Neural cell (in vitro differentiated cells): ENCODE data around the gene DGKK. TPM values are rescaled to one million over a fixed set of nuclear protein-coding genes. Genes with fewer than 3 reads are reported as not detected.

Experiments
- H2AFZ ChIP-seq: fragments of 200-600, 300-800 bp; sonication (generic), shearing (Covaris generic); 2 replicates; pipeline ENCODE4 v1.6.0; 2014; ENCODE audit warnings: low read depth, mild to moderate bottlenecking, antibody characterized with exemption, low read length, moderate library complexity
- H3F3A ChIP-seq: fragments of 200-600 bp; shearing (Covaris generic); 2 replicates; pipeline ENCODE4 v1.6.1; 2016; ENCODE audit warnings: mild to moderate bottlenecking, moderate library complexity, mixed read lengths, antibody characterized with exemption, low read length; ENCODE audit not compliant: insufficient read depth, poor library complexity, severe bottlenecking
- H3K27ac ChIP-seq: fragments of 200-600, 300-800 bp; sonication (generic), shearing (Covaris generic); 2 replicates; pipeline ENCODE4 v1.5.1; 2014; ENCODE audit warnings: mild to moderate bottlenecking, low read length, moderate library complexity
- H3K27me3 ChIP-seq: fragments of 300-800, 200-600 bp; sonication (generic), shearing (Covaris generic); 2 replicates; pipeline ENCODE4 v1.6.0; 2014; ENCODE audit warnings: mild to moderate bottlenecking, low read depth, low read length, moderate library complexity; ENCODE audit not compliant: insufficient read depth
- H3K36me3 ChIP-seq: fragments of 300-800, 200-600 bp; sonication (generic), shearing (Covaris generic); 2 replicates; pipeline ENCODE4 v1.5.1; 2014; ENCODE audit warnings: mild to moderate bottlenecking, antibody characterized with exemption, low read length, moderate library complexity; ENCODE audit not compliant: insufficient read depth
- H3K4me2 ChIP-seq: fragments of 300-800, 200-600 bp; sonication (generic), shearing (Covaris generic); 2 replicates; pipeline ENCODE4 v1.6.0; 2014; ENCODE audit warnings: mild to moderate bottlenecking, low read length
- H3K4me3 ChIP-seq: fragments of 300-800, 200-600 bp; sonication (generic), shearing (Covaris generic); 2 replicates; pipeline ENCODE4 v1.5.1; 2014; ENCODE audit warnings: mild to moderate bottlenecking, low read length, moderate library complexity
- H3K79me2 ChIP-seq: fragments of 200-600 bp; shearing (Covaris generic); replicated peaks from 2 replicates; pipeline ENCODE4 v1.6.0; 2014; ENCODE audit warnings: mild to moderate bottlenecking, low read length, moderate library complexity; ENCODE audit not compliant: insufficient read depth
- H3K9ac ChIP-seq: fragments of 300-800, 200-600 bp; sonication (generic), shearing (Covaris generic); 2 replicates; pipeline ENCODE4 v1.6.1; 2016; ENCODE audit warnings: mild to moderate bottlenecking, low read length, mixed read lengths
- H3K9me2 ChIP-seq: fragments of 200-600 bp; shearing (Covaris generic); 2 replicates; pipeline ENCODE4 v1.6.1; 2016; ENCODE audit warnings: mild to moderate bottlenecking, low read length, mixed read lengths; ENCODE audit not compliant: insufficient read depth
- H3K9me3 ChIP-seq: fragments of 200-600, 300-800 bp; sonication (generic), shearing (Covaris generic); 2 replicates; pipeline ENCODE4 v1.6.1; 2016; ENCODE audit warnings: mild to moderate bottlenecking, mixed run types, low read length, moderate library complexity, mixed read lengths
- H4K20me1 ChIP-seq: fragments of 200-600 bp; shearing (Covaris generic); 2 replicates; pipeline ENCODE4 v1.6.1; 2016; ENCODE audit warnings: mild to moderate bottlenecking, mixed run types; ENCODE audit not compliant: insufficient read depth
- EP300 ChIP-seq: fragments of 450-650 bp; conservative IDR thresholded peaks from 2 replicates; pipeline ENCODE4 v1.6.1; 2014; ENCODE audit warnings: antibody characterized with exemption, mild to moderate bottlenecking, moderate library complexity; ENCODE audit not compliant: poor library complexity, severe bottlenecking
- EZH2 ChIP-seq: fragments of 200-600, 300-800 bp; shearing (Covaris generic), sonication (generic); IDR thresholded peaks from 2 replicates; pipeline ENCODE4 v1.6.1; 2014; ENCODE audit warnings: antibody characterized with exemption, low read length, borderline replicate concordance, mild to moderate bottlenecking; ENCODE audit not compliant: insufficient read depth, poor library complexity, severe bottlenecking
- MXI1 ChIP-seq: fragments of 450-650 bp; conservative IDR thresholded peaks from 2 replicates; pipeline ENCODE4 v1.6.1; 2014; ENCODE audit warnings: antibody characterized with exemption, mild to moderate bottlenecking; ENCODE audit not compliant: poor library complexity, severe bottlenecking
- POLR2AphosphoS5 ChIP-seq: IDR thresholded peaks from 2 replicates; pipeline ENCODE4 v1.6.1; 2012
- RAD21 ChIP-seq: fragments of 450-650 bp; conservative IDR thresholded peaks from 2 replicates; pipeline ENCODE4 v1.6.1; 2014; ENCODE audit warnings: antibody characterized with exemption, mild to moderate bottlenecking, moderate library complexity
- SMC3 ChIP-seq: fragments of 450-650 bp; conservative IDR thresholded peaks from 2 replicates; pipeline ENCODE4 v1.6.1; 2014; ENCODE audit warnings: antibody characterized with exemption, mild to moderate bottlenecking, moderate library complexity; ENCODE audit not compliant: poor library complexity
- TAF1 ChIP-seq: IDR thresholded peaks from 2 replicates; pipeline ENCODE4 v1.6.1; 2012; ENCODE audit warnings: low read depth
- polyA plus RNA-seq: library from polyadenylated mRNA; depleted of rRNA; stranded (reverse); fragments of >200 nt; gene quantifications from 2 replicates; pipeline ENCODE4 v1.2.3, GENCODE V29; 2014
- TF ChIP-seq, protein P1 (sequence below): fragments of 450-650 bp; IDR thresholded peaks from 2 replicates; pipeline ENCODE4 v1.5.1; 2014; ENCODE audit warnings: antibody characterized with exemption, mild to moderate bottlenecking, moderate library complexity; ENCODE audit not compliant: poor library complexity, severe bottlenecking
- TF ChIP-seq, protein P2 (sequence below): IDR thresholded peaks from 2 replicates; pipeline ENCODE4 v1.6.1; 2012; ENCODE audit warnings: borderline replicate concordance

Gene DGKK
- polyA plus RNA-seq, 1 donor from 2014 or later: 1.3 TPM

DNA sequence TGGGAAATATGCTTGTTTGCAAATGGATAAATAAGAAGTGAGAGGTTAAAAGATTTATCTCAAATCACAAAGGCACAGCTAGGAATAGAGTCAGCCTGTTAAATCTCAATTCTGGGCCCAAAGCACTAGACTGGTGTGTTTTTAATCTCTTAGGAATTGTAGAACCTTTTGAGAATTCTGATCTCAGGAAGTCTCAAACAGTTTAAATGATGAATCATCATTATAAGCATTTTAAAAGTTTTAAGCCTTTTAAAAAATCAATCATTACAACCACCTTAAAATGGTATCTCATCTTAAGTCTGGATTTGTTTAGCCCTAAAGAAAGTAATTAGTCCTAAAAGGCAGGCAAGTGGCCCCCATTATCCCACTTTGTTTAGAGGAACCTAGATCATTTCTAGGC lies 17.8 kb downstream of the DGKK start:
- Histone ChIP-seq H3K9me2 (no peaks in the 10 kb centered on the region), H3K9ac (no peak overlapping the region), H3F3A (no peaks in the 10 kb centered on the region), H4K20me1 (no peaks in the 10 kb centered on the region), H3K4me3 (no peak overlapping the region), H3K27ac (no peak overlapping the region), H3K36me3 (no peaks in the 10 kb centered on the region), H3K9me3 (no peaks in the 10 kb centered on the region), H2AFZ (no peak overlapping the region), H3K79me2 (no peaks in the 10 kb centered on the region), H3K27me3 (no peaks in the 10 kb centered on the region), H3K4me2 (no peak overlapping the region)
- TF ChIP-seq SMC3 (no peak), EP300 (no peak), POLR2AphosphoS5 (no peak), RAD21 (no peak), TAF1 (no peak), EZH2 (no peak), MXI1 (no peak)
- TF ChIP-seq, protein P1, sequence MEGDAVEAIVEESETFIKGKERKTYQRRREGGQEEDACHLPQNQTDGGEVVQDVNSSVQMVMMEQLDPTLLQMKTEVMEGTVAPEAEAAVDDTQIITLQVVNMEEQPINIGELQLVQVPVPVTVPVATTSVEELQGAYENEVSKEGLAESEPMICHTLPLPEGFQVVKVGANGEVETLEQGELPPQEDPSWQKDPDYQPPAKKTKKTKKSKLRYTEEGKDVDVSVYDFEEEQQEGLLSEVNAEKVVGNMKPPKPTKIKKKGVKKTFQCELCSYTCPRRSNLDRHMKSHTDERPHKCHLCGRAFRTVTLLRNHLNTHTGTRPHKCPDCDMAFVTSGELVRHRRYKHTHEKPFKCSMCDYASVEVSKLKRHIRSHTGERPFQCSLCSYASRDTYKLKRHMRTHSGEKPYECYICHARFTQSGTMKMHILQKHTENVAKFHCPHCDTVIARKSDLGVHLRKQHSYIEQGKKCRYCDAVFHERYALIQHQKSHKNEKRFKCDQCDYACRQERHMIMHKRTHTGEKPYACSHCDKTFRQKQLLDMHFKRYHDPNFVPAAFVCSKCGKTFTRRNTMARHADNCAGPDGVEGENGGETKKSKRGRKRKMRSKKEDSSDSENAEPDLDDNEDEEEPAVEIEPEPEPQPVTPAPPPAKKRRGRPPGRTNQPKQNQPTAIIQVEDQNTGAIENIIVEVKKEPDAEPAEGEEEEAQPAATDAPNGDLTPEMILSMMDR: no peak

DNA sequence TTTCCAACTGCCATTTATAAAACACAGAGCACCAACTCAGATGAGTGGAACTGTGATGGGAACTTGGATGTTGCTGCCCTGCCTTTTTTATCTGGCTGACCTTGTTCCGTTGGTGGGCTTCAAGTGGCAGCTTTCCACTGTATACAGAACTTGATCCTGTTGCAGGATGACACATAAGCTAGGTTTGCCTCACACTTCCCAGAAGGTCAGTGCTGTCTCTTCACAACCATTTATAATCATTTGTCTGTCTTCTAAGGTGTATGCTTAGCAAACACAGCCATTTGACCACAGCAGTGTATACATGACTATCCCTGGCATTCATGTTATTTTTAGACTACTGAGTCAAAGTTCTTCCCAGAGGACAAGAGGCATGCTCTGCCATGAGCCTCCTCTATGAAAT lies 20.3 kb downstream of the DGKK start:
- no peaks in the 10 kb centered on the region for H3F3A ChIP-seq
- H3K27ac ChIP-seq: no peak overlapping the region
- TF ChIP-seq, protein P2, sequence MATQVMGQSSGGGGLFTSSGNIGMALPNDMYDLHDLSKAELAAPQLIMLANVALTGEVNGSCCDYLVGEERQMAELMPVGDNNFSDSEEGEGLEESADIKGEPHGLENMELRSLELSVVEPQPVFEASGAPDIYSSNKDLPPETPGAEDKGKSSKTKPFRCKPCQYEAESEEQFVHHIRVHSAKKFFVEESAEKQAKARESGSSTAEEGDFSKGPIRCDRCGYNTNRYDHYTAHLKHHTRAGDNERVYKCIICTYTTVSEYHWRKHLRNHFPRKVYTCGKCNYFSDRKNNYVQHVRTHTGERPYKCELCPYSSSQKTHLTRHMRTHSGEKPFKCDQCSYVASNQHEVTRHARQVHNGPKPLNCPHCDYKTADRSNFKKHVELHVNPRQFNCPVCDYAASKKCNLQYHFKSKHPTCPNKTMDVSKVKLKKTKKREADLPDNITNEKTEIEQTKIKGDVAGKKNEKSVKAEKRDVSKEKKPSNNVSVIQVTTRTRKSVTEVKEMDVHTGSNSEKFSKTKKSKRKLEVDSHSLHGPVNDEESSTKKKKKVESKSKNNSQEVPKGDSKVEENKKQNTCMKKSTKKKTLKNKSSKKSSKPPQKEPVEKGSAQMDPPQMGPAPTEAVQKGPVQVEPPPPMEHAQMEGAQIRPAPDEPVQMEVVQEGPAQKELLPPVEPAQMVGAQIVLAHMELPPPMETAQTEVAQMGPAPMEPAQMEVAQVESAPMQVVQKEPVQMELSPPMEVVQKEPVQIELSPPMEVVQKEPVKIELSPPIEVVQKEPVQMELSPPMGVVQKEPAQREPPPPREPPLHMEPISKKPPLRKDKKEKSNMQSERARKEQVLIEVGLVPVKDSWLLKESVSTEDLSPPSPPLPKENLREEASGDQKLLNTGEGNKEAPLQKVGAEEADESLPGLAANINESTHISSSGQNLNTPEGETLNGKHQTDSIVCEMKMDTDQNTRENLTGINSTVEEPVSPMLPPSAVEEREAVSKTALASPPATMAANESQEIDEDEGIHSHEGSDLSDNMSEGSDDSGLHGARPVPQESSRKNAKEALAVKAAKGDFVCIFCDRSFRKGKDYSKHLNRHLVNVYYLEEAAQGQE: no peak
- TF ChIP-seq MXI1 (no peak), SMC3 (no peak), POLR2AphosphoS5 (no peak), EZH2 (no peak), EP300 (no peak), TAF1 (no peak), RAD21 (no peak)
- TF ChIP-seq, protein P1: no peak
- H3K27me3 ChIP-seq: no peaks in the 10 kb centered on the region
- no peak overlapping the region for H3K9ac ChIP-seq
- H2AFZ ChIP-seq: no peak overlapping the region
- no peaks in the 10 kb centered on the region for H3K9me3 ChIP-seq
- no peaks in the 10 kb centered on the region for H3K9me2 ChIP-seq
- no peak overlapping the region for H3K4me2 ChIP-seq
- H3K36me3 ChIP-seq: no peaks in the 10 kb centered on the region
- H3K4me3 ChIP-seq: no peak overlapping the region
- H3K79me2 ChIP-seq: no peaks in the 10 kb centered on the region
- H4K20me1 ChIP-seq: no peaks in the 10 kb centered on the region
